MM.1S (cell line): ENCODE measurements around the gene TMEM271.

Source experiments
- DNase-seq: peaks from one replicate; pipeline ENCODE4 v3.0.0-alpha.2; 2015
- H2AFZ ChIP-seq: fragments of 300-600 bp; sonication (generic); 2 replicates; pipeline ENCODE4 v1.6.0; 2016; ENCODE audit warnings: antibody characterized with exemption, low read length
- H3F3A ChIP-seq: fragments of 300-600 bp; sonication (generic); 2 replicates; pipeline ENCODE4 v1.6.1; 2016; ENCODE audit warnings: mild to moderate bottlenecking, antibody characterized with exemption, low read length, moderate library complexity, mixed read lengths; ENCODE audit not compliant: insufficient read depth
- H3K27ac ChIP-seq: fragments of 300-600 bp; sonication (generic); 2 replicates; pipeline ENCODE4 v1.5.1; 2016; ENCODE audit warnings: mild to moderate bottlenecking, low read length
- H3K27me3 ChIP-seq: fragments of 300-600 bp; sonication (generic); replicated peaks from 2 replicates; pipeline ENCODE4 v1.6.0; 2016; ENCODE audit warnings: low read length; ENCODE audit not compliant: insufficient read depth
- H3K36me3 ChIP-seq: fragments of 300-600 bp; sonication (generic); replicated peaks from 2 replicates; pipeline ENCODE4 v1.6.1; 2016; ENCODE audit warnings: mild to moderate bottlenecking, low read length, mixed read lengths; ENCODE audit not compliant: insufficient read depth
- H3K4me1 ChIP-seq: fragments of 300-600 bp; sonication (generic); 2 replicates; pipeline ENCODE4 v1.6.1; 2016; ENCODE audit warnings: low read length, mixed read lengths
- H3K4me2 ChIP-seq: fragments of 300-600 bp; sonication (generic); 2 replicates; pipeline ENCODE4 v1.6.0; 2016; ENCODE audit warnings: low read depth, low read length
- H3K4me3 ChIP-seq: fragments of 300-600 bp; sonication (generic); 2 replicates; pipeline ENCODE4 v1.5.1; 2016; ENCODE audit warnings: low read length, mixed read lengths
- H3K79me2 ChIP-seq: fragments of 300-600 bp; sonication (generic); 2 replicates; pipeline ENCODE4 v1.6.1; 2016; ENCODE audit warnings: mixed run types, low read length, mixed read lengths
- H3K9ac ChIP-seq: fragments of 300-600 bp; sonication (generic); 2 replicates; pipeline ENCODE4 v1.6.1; 2016; ENCODE audit warnings: low read length, mixed read lengths
- H3K9me2 ChIP-seq: fragments of 300-600 bp; sonication (generic); replicated peaks from 2 replicates; pipeline ENCODE4 v1.6.1; 2016; ENCODE audit warnings: mild to moderate bottlenecking, low read length, mixed read lengths; ENCODE audit not compliant: insufficient read depth
- H3K9me3 ChIP-seq: fragments of 300-600 bp; sonication (generic); replicated peaks from 2 replicates; pipeline ENCODE4 v1.6.1; 2016; ENCODE audit warnings: mild to moderate bottlenecking, low read length, mixed read lengths; ENCODE audit not compliant: insufficient read depth
- H4K20me1 ChIP-seq: fragments of 300-600 bp; sonication (generic); 2 replicates; pipeline ENCODE4 v1.6.1; 2016; ENCODE audit warnings: mild to moderate bottlenecking, low read length, moderate library complexity, mixed read lengths; ENCODE audit not compliant: insufficient read depth
- EZH2 ChIP-seq: fragments of 300-600 bp; sonication (generic); optimal IDR thresholded peaks from 2 replicates; pipeline ENCODE3; 2017; ENCODE audit warnings: low read depth, mild to moderate bottlenecking, antibody characterized with exemption, low read length, mixed read lengths
- EZH2phosphoT487 ChIP-seq: fragments of 300-600 bp; sonication (generic); IDR thresholded peaks from 2 replicates; pipeline ENCODE4 v1.6.1; 2018; ENCODE audit warnings: antibody characterized with exemption, low read length
- TF ChIP-seq, protein P1 (sequence below): fragments of 300-600 bp; sonication (generic); IDR thresholded peaks from 2 replicates; pipeline ENCODE4 v1.5.1; 2016; ENCODE audit warnings: antibody characterized with exemption, low read length, mixed read lengths

TMEM271 gene

DNA sequence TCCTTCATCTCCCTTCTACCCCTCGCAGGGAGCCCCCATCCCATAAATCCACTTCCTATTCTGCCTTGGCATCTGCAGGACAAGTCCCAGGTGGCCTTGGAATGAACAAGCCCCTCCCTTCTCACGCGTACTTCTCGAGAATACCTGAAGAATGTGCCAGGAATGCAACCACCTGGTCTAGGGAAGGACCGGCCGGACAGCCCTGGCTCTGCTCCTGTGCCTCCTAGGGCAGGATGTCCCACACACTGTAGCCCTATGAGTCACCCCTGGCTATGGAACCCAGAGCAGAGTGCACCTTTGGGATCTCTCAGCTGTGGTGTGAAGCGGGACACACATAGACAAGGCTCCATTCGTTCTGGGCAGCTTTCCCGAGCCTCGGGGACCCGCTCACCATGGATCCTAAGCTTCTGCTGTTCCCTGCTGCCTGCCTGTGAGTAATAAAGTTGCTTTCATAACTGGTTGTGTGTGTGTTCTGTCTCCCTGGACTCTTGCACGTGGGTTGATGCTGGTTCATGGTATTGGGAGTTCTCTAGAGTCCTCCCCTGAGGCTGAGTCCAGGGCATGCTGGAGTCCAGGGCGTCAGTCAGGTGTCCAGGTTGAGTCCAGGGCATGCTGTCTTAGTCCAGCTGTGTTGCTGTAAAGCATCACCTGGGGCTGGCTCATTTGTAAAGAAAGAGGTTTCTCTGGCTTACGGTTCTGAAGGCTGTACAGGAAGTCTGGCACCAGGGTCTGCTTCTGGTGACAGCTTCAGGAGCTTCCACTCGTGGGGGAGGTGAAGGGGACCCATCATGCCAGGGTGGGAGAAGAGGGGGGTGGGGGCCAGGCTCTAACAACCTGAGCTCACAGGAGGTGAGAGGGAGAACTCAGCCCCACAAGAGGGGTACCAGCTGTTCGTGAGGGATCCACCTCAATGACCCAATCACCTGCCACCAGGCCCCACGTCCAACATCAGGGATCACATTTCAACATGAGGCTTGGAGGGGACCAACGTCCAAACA is 41.8 kb upstream of the TMEM271 start:
- Histone ChIP-seq H3F3A (no peaks in the 10 kb centered on the region), H3K4me3 (no peak overlapping the region), H3K4me1 (no peaks in the 10 kb centered on the region), H3K79me2 (no peaks in the 10 kb centered on the region), H3K9me2 (no peaks in the 10 kb centered on the region), H3K9me3 (no peaks in the 10 kb centered on the region), H2AFZ (no peak overlapping the region), H3K27me3 (no peaks in the 10 kb centered on the region), H3K27ac (no peak overlapping the region), H3K4me2 (no peak overlapping the region), H3K9ac (no peak overlapping the region), H4K20me1 (no peaks in the 10 kb centered on the region), H3K36me3 (no peaks in the 10 kb centered on the region)
- TF ChIP-seq, protein P1, sequence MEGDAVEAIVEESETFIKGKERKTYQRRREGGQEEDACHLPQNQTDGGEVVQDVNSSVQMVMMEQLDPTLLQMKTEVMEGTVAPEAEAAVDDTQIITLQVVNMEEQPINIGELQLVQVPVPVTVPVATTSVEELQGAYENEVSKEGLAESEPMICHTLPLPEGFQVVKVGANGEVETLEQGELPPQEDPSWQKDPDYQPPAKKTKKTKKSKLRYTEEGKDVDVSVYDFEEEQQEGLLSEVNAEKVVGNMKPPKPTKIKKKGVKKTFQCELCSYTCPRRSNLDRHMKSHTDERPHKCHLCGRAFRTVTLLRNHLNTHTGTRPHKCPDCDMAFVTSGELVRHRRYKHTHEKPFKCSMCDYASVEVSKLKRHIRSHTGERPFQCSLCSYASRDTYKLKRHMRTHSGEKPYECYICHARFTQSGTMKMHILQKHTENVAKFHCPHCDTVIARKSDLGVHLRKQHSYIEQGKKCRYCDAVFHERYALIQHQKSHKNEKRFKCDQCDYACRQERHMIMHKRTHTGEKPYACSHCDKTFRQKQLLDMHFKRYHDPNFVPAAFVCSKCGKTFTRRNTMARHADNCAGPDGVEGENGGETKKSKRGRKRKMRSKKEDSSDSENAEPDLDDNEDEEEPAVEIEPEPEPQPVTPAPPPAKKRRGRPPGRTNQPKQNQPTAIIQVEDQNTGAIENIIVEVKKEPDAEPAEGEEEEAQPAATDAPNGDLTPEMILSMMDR, result no peak
- DNase-seq, result no peak

- no peak for DNase-seq
- Histone ChIP-seq H3K79me2 (no peaks in the 10 kb centered on the region), H3K27ac (no peak overlapping the region), H3K4me3 (no peak overlapping the region), H2AFZ (no peak overlapping the region), H3F3A (no peaks in the 10 kb centered on the region), H3K4me1 (no peaks in the 10 kb centered on the region), H3K9me2 (no peaks in the 10 kb centered on the region), H3K27me3 (no peaks in the 10 kb centered on the region), H3K36me3 (no peaks in the 10 kb centered on the region), H3K9ac (no peak overlapping the region), H4K20me1 (no peaks in the 10 kb centered on the region), H3K4me2 (no peak overlapping the region), H3K9me3 (no peaks in the 10 kb centered on the region)
- no peak for TF ChIP-seq EZH2
- no peak for TF ChIP-seq EZH2phosphoT487
- TF ChIP-seq, protein P1, result no peak
Measured at GRCh38 chr4:616911-617643, 41.0 kb upstream of the TMEM271 start.

- no peak overlapping the region for H3K4me3 ChIP-seq
- H3K9ac ChIP-seq, result no peak overlapping the region
- H3K79me2 ChIP-seq, result no peaks in the 10 kb centered on the region
- H3K27ac ChIP-seq, result no peak overlapping the region
- H3K36me3 ChIP-seq, result no peaks in the 10 kb centered on the region
- no peak overlapping the region for H3K4me2 ChIP-seq
- no peak for DNase-seq
- H2AFZ ChIP-seq, result no peak overlapping the region
- no peaks in the 10 kb centered on the region for H3K4me1 ChIP-seq
- H3K27me3 ChIP-seq, result no peaks in the 10 kb centered on the region
- H3K9me2 ChIP-seq, result no peaks in the 10 kb centered on the region
- H3K9me3 ChIP-seq, result no peaks in the 10 kb centered on the region
- H3F3A ChIP-seq, result no peaks in the 10 kb centered on the region
- no peak for TF ChIP-seq EZH2phosphoT487
- TF ChIP-seq, protein P1, result no peak
- H4K20me1 ChIP-seq, result no peaks in the 10 kb centered on the region
Measured at GRCh38 chr4:616091-616490, 40.0 kb upstream of the TMEM271 start.
